Heart left ventricle (tissue), 16 donors: ENCODE data around the gene MOCS2. TPM values are rescaled to one million over a fixed set of nuclear protein-coding genes. Genes with fewer than 3 reads are reported as not detected.
A peak's percentile ranks its signal among the peaks of the same experiment; 100 is the strongest.

Experiments
- ATAC-seq, 4 donors: fragments of 200-7000 bp; cut with Tn5 transposase; one replicate each; pipeline ENCODE4 v1.9.1; 2020 to 2022; ENCODE audit warnings: moderate library complexity in 4 of 4, mild to moderate bottlenecking in 3 of 4, moderate number of reproducible peaks in 1 of 4
- DNase-seq, 5 donors: peaks; one replicate each; pipeline ENCODE4 v3.0.0-alpha.2; 2020
- H3K27ac ChIP-seq, 12 donors: fragments of 200-600 bp; sonication (generic) in 4 of 12; one replicate each; pipeline versions ENCODE4 v1.5.0 to v1.8.0; 2016 to 2022; ENCODE audit warnings: mild to moderate bottlenecking in 2 of 12
- H3K27me3 ChIP-seq, 9 donors: fragments of 200-600 bp; sonication (generic) in 2 of 9; one replicate each; pipeline versions ENCODE4 v1.5.1 to v1.8.0; 2016 to 2022; ENCODE audit warnings: mild to moderate bottlenecking in 3 of 9
- H3K36me3 ChIP-seq, 9 donors: fragments of 200-600 bp; sonication (generic) in 2 of 9; one replicate each; pipeline versions ENCODE4 v1.5.0 to v1.8.0; 2018 to 2022; ENCODE audit warnings: mild to moderate bottlenecking in 2 of 9
- H3K4me1 ChIP-seq, 12 donors: fragments of 200-600 bp; sonication (generic) in 4 of 12; one replicate each; pipeline versions ENCODE4 v1.5.0 to v1.8.0; 2016 to 2022; ENCODE audit warnings: mild to moderate bottlenecking in 3 of 12
- H3K4me3 ChIP-seq, 12 donors: fragments of 200-600 bp; sonication (generic) in 4 of 12; one replicate each; pipeline versions ENCODE4 v1.5.0 to v1.8.0; 2017 to 2022; ENCODE audit warnings: mild to moderate bottlenecking in 9 of 12, moderate library complexity in 4 of 12
- H3K9me3 ChIP-seq, 12 donors: fragments of 200-600 bp; sonication (generic) in 4 of 12; one replicate each; pipeline versions ENCODE4 v1.5.0 to v1.8.0; 2016 to 2022; ENCODE audit warnings: mild to moderate bottlenecking in 1 of 12
- POLR2A ChIP-seq, 2 donors: fragments of 450-650 bp; IDR thresholded peaks; one replicate each; pipeline ENCODE4 v1.6.1; 2017; ENCODE audit warnings: antibody characterized with exemption in 2 of 2, mild to moderate bottlenecking in 2 of 2, moderate library complexity in 2 of 2
- WGBS, 4 donors: extraction: QIAGEN DNeasy Blood & Tissue Kit in 2 of 4; methylation state at CpG; one replicate each; pipeline versions ENCODE4 v1.1.5 to v1.1.7; 2013 to 2018; 5-methylcytosine and 5-hydroxymethylcytosine counted together
- intact Hi-C, 10 donors: fragments of 100-400 bp; cut with DNase I; formaldehyde crosslinking; loops; one replicate each; pipeline versions ENCODE4 v1.11.1 to v1.14.2; 2022
- polyA plus RNA-seq, 2 donors: library from polyadenylated mRNA; stranded (reverse); fragments of 200-250 nt; gene quantifications; one replicate each; pipeline ENCODE4 v1.2.3, GENCODE V29; 2013
- total RNA-seq, 9 donors: library from RNA; depleted of rRNA in 2 of 9; stranded (reverse); fragments of >200 nt in 2 of 9; fragmentation: NEBNext Ultra II Directional in 3 of 9; extraction: Animal tissue kit (Norgen Biotek cat#: 25700) in 3 of 9; gene quantifications; one replicate each; pipeline versions ENCODE4 v1.1.0 to v1.2.4, GENCODE V29; 2016 to 2023
- TF ChIP-seq, protein P1 (sequence below), 12 donors: fragments of 200-600 bp; sonication (generic) in 4 of 12; IDR thresholded peaks; one replicate each; pipeline versions ENCODE4 v1.5.0 to v1.8.0; 2018 to 2022; ENCODE audit warnings: antibody characterized with exemption in 12 of 12, mild to moderate bottlenecking in 5 of 12
- donor health status: ischemic (EF 13 %, LVEDD 7.1; RV severe dilation, severe dysfunction).
- donor health status: healthy with polysubstance abuse.
- donor health status: DM: no; HTN: yes; CAD: no.
- donor health status: DM: no; HTN: no; CAD: no.
- donor health status: ischemic (EF 25% LVEDD 6.9; RV normal size, moderate dysfunction).
- donor health status: ischemic (EF 25% LVEDD 5.7; RV mildly dilated, moderate dysfunction).
- donor health status: healthy.
- donor health status: DM: yes; HTN: yes; CAD: no.
- donor health status: ischemic (EF 35%, LVEDD 5.7; RV mildly dilated, moderate dysfunction).
- donor health status: nonischemic (EF 11% LVEDD 7.7; RV severe dilation, severe dysfunction).
- donor health status: DM: yes; HTN: yes; CAD: no.
- donor health status: PGD.
- donor health status: ischemic (EF 29% LVEDD 5.4; RV normal size, mild dysfunction).
- donor health status: nonischemic (EF 23%, LVEDD 6.1; RV moderate dilation, normal function).

Gene MOCS2
- total and polyA plus RNA-seq, 11 donors: 59.5 to 153 (median 75.2) TPM

DNA sequence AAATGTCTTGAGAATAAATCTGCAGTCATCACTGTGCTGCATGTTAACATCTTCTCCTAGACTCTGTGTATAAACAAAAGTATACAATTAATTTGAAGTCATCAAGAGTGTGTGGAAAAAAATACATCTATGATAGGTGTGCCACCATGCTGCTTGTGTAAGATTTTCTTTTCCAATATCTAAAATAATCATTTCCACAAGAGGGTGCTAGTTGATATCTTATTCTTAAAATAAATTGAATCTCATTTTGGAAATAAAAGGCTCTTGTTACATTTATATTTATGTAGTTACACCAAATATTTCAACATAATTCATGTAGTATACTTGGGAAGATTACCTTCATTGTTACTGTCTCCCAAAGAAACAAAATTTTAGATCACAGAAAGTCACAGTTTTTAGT is 14.1 kb upstream of the MOCS2 start:
- TF ChIP-seq POLR2A (IDR thresholded peaks at IDR 0.05): no peak
- TF ChIP-seq, protein P1, sequence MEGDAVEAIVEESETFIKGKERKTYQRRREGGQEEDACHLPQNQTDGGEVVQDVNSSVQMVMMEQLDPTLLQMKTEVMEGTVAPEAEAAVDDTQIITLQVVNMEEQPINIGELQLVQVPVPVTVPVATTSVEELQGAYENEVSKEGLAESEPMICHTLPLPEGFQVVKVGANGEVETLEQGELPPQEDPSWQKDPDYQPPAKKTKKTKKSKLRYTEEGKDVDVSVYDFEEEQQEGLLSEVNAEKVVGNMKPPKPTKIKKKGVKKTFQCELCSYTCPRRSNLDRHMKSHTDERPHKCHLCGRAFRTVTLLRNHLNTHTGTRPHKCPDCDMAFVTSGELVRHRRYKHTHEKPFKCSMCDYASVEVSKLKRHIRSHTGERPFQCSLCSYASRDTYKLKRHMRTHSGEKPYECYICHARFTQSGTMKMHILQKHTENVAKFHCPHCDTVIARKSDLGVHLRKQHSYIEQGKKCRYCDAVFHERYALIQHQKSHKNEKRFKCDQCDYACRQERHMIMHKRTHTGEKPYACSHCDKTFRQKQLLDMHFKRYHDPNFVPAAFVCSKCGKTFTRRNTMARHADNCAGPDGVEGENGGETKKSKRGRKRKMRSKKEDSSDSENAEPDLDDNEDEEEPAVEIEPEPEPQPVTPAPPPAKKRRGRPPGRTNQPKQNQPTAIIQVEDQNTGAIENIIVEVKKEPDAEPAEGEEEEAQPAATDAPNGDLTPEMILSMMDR (IDR thresholded peaks at IDR 0.05): peak in 6 of 12 donors; percentile 19 to 38 (median 30)
- Histone ChIP-seq H3K4me1 (no peaks in the 10 kb centered on the region), H3K36me3 (no peaks in the 10 kb centered on the region), H3K27me3 (no peaks in the 10 kb centered on the region), H3K27ac (no peak overlapping the region), H3K9me3 (no peaks in the 10 kb centered on the region), H3K4me3 (no peak overlapping the region)
- intact Hi-C loops: loop anchor here in 2 of 10 donors (10.0 kb wide), 1 partner anchor 1101 kb away; no protein-coding TSS in a partner anchor
- DNase-seq: no peak
- ATAC-seq: no peak

DNA sequence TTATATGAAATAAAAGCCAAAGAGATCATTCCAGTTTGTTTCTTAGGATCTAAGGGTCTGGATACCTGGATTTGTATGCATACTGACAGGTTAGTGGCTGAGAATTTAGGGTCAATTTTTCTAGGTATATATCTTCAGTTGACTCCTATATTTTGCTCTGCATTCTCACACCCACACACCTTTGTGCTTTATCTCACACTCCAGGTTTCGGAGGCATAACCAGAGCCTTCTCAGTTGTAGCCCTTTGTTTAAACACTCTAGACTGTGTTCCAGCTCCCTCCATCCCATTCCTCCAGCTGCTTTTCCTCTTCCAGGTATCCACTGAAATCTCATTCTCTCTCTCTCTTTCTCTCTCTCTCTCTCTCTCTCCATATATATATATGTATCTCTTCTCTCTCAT is 10.6 kb upstream of the MOCS2 start:
- TF ChIP-seq, protein P1 (IDR thresholded peaks at IDR 0.05): no peak
- no peak for TF ChIP-seq POLR2A (IDR thresholded peaks at IDR 0.05)
- no peak overlapping the region for H3K4me3 ChIP-seq
- no peaks in the 10 kb centered on the region for H3K9me3 ChIP-seq
- H3K27me3 ChIP-seq: no peaks in the 10 kb centered on the region
- 96 to 98% (median 96%) methylated on average over 1 of the region's 1 CpG for WGBS, 4 donors
- H3K27ac ChIP-seq: no peak overlapping the region
- intact Hi-C loops: loop anchor here in 2 of 10 donors (10.0 kb wide), 1 partner anchor 1105 kb away; no protein-coding TSS in a partner anchor
- H3K36me3 ChIP-seq: no peaks in the 10 kb centered on the region
- DNase-seq (no peak), ATAC-seq (no peak)
- H3K4me1 ChIP-seq: no peaks in the 10 kb centered on the region

DNA sequence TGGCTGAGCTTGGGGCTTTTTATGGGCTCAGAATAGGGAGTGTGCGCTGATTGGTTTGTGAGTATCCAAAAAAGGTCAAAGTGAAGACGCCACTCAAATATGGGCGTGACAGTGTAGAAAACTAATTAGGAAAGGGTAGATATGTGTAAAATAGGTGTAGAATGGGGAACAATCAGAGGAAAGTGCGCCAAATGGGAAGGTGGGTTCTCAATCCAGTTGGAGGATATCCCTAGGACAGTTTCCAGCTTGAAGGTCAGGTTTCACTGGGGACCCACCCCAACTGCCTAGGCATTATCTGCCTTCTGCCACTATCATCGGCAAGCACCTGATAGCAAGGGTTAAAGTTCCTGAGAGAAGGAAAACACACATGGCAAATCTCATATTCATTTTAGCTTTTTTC is 9.3 kb upstream of the MOCS2 start:
- H3K4me1 ChIP-seq: no peaks in the 10 kb centered on the region
- no peak overlapping the region for H3K4me3 ChIP-seq
- H3K27ac ChIP-seq: no peak overlapping the region
- 70 to 79% (median 74%) methylated on average over 5 of the region's 5 CpGs for WGBS, 4 donors
- H3K9me3 ChIP-seq: no peaks in the 10 kb centered on the region
- DNase-seq (no peak), ATAC-seq (no peak)
- H3K36me3 ChIP-seq: peaks cover 0 to 2% (median 0%) of the 10 kb centered on the region in 9 donors
- no peaks in the 10 kb centered on the region for H3K27me3 ChIP-seq
- intact Hi-C loops: no loop called here
- no peak for TF ChIP-seq POLR2A (IDR thresholded peaks at IDR 0.05)
- TF ChIP-seq, protein P1 (IDR thresholded peaks at IDR 0.05): no peak

DNA sequence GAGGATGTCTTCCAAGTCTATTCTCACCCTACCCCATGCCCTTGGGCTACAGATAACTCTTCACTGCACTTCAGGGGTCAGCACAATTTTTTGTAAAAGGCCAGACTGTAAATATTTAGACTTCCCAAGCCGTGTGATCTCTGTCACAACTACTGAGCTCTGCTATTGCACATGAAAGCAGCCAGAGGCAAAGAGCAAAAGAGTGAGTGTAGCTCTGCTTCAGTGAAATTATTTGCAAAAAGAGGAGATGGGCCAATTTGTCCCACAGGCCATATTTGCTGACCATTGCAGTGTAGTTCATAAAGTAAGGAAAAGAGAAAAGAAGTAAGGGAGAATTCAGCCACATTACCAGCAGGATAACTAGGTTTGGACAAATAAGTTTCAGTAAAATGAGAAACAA is 7.0 kb upstream of the MOCS2 start:
- no peak for DNase-seq

More for the DNA sequence above, 7.0 kb upstream of the MOCS2 start:
- intact Hi-C loops: no loop called here
- H3K9me3 ChIP-seq: no peaks in the 10 kb centered on the region
- H3K27ac ChIP-seq: no peak overlapping the region
- H3K36me3 ChIP-seq: peaks cover 0 to 2% (median 0%) of the 10 kb centered on the region in 9 donors
- ATAC-seq: no peak
- H3K27me3 ChIP-seq: no peaks in the 10 kb centered on the region
- TF ChIP-seq, protein P1 (IDR thresholded peaks at IDR 0.05): no peak
- TF ChIP-seq POLR2A (IDR thresholded peaks at IDR 0.05): no peak
- no peak overlapping the region for H3K4me3 ChIP-seq
- H3K4me1 ChIP-seq: no peaks in the 10 kb centered on the region
- WGBS, 4 donors: 75 to 86% (median 80%) methylated on average over 1 of the region's 1 CpG
